ENCODE data around the gene CADPS.

CADPS gene

GRCh38 chr3:62918131-62918530 lies 42.9 kb upstream of the CADPS start:
- no peak overlapping the region for H3K4me3 ChIP-seq (ENCODE audit: low read depth, low read length)

GRCh38 chr3:62911526-62911925 lies 36.3 kb upstream of the CADPS start:
- no peak for TF ChIP-seq CTCF (IDR thresholded peaks at IDR 0.05; ENCODE audit: low read depth, low read length)
- H3K9me3 ChIP-seq = no peaks in the 10 kb centered on the region
- DNase-seq = no peak
- H3K27me3 ChIP-seq = no peaks in the 10 kb centered on the region
- no peak overlapping the region for H3K4me3 ChIP-seq (ENCODE audit: low read depth, low read length)
- no peaks in the 10 kb centered on the region; the same call in 1 of the 2 replicates for H3K4me1 ChIP-seq
- no peaks in the 10 kb centered on the region for H3K36me3 ChIP-seq

More at GRCh38 chr3:62918131-62918530, 42.9 kb upstream of the CADPS start:
- TF ChIP-seq CTCF (IDR thresholded peaks at IDR 0.05; ENCODE audit: low read depth, low read length) = no peak
- no peaks in the 10 kb centered on the region for H3K9me3 ChIP-seq
- H3K27me3 ChIP-seq = no peaks in the 10 kb centered on the region
- H3K36me3 ChIP-seq = no peaks in the 10 kb centered on the region
- DNase-seq = no peak
- H3K4me1 ChIP-seq = no peaks in the 10 kb centered on the region

- TF ChIP-seq CTCF (IDR thresholded peaks at IDR 0.05; ENCODE audit: low read depth, low read length) = no peak
- H3K36me3 ChIP-seq = no peaks in the 10 kb centered on the region
- no peaks in the 10 kb centered on the region for H3K27me3 ChIP-seq
- no peaks in the 10 kb centered on the region for H3K9me3 ChIP-seq
- no peak overlapping the region for H3K4me3 ChIP-seq (ENCODE audit: low read depth, low read length)
- no peak for DNase-seq
- no peaks in the 10 kb centered on the region; the same call in 1 of the 2 replicates for H3K4me1 ChIP-seq
Measured at GRCh38 chr3:62905331-62905730, 30.1 kb upstream of the CADPS start.

- H3K36me3 ChIP-seq = no peaks in the 10 kb centered on the region
- H3K9me3 ChIP-seq = no peaks in the 10 kb centered on the region
- no peak overlapping the region for H3K4me3 ChIP-seq (ENCODE audit: low read depth, low read length)
- no peak for DNase-seq
- no peaks in the 10 kb centered on the region for H3K27me3 ChIP-seq
- H3K4me1 ChIP-seq = peaks cover 2% of the 10 kb centered on the region; the same call in 1 of the 2 replicates
- TF ChIP-seq CTCF (IDR thresholded peaks at IDR 0.05; ENCODE audit: low read depth, low read length) = no peak
Measured at GRCh38 chr3:62898530-62899496, 23.6 kb upstream of the CADPS start.

GRCh38 chr3:62895901-62896300 lies 20.7 kb upstream of the CADPS start:
- H3K36me3 ChIP-seq = no peaks in the 10 kb centered on the region
- no peak overlapping the region for H3K4me3 ChIP-seq (ENCODE audit: low read depth, low read length)
- DNase-seq = no peak
- no peaks in the 10 kb centered on the region for H3K9me3 ChIP-seq
- peaks cover 2% of the 10 kb centered on the region; the same call in 1 of the 2 replicates for H3K4me1 ChIP-seq
- H3K27me3 ChIP-seq = no peaks in the 10 kb centered on the region
- TF ChIP-seq CTCF (IDR thresholded peaks at IDR 0.05; ENCODE audit: low read depth, low read length) = no peak

GRCh38 chr3:62892951-62893350 lies 17.7 kb upstream of the CADPS start:
- H3K36me3 ChIP-seq = no peaks in the 10 kb centered on the region
- no peak for TF ChIP-seq CTCF (IDR thresholded peaks at IDR 0.05; ENCODE audit: low read depth, low read length)
- no peaks in the 10 kb centered on the region for H3K4me1 ChIP-seq
- no peaks in the 10 kb centered on the region for H3K9me3 ChIP-seq
- DNase-seq = no peak
- H3K4me3 ChIP-seq (ENCODE audit: low read depth, low read length) = no peak overlapping the region
- H3K27me3 ChIP-seq = no peaks in the 10 kb centered on the region

All from BE2C (cell line).